ENCODE results near the gene SUMO4. TPM values are rescaled to one million over a fixed set of nuclear protein-coding genes. Genes with fewer than 3 reads are reported as not detected.

Gene SUMO4
- total and polyA plus RNA-seq, 2 of the 8 experiments (the other 6 are each of a cell fraction or from before 2014, with no cell fraction given): 0.09 to 1.3 TPM

DNA sequence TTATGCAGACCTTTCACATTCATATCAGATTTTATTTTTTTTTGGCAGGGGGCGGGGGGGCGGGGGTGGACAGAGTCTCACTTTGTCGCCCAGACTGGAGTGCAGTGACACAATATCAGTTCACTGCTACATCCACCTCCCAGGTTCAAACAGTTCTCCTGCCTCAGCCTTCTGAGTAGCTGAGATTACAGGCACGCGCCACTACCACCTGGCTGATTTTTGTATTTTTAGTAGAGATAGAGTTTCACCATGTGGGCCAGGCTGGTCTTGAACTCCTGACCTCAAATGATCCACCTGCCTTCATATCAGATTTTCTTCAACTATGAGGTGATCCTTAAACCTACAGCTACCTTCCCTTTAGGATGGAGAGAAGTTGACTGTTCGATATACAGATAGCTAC lies 8.0 kb upstream of the SUMO4 start (continued):
- no peak for TF ChIP-seq CHD7 (IDR thresholded peaks at IDR 0.05; ENCODE audit: insufficient replicate concordance, low read length)
- no peak for TF ChIP-seq POLR2A (IDR thresholded peaks at IDR 0.05; ENCODE audit: control extremely low read depth in 1 of 2, low read depth in 2 of 2, low read length in 2 of 2)
- TF ChIP-seq E2F6 (IDR thresholded peaks at IDR 0.05): no peak
- TF ChIP-seq KDM4A (IDR thresholded peaks at IDR 0.05; ENCODE audit: low read depth, low read length, severe bottlenecking): no peak
- TF ChIP-seq SP1 (IDR thresholded peaks at IDR 0.05; ENCODE audit: low read depth, low read length): no peak
- no peak for TF ChIP-seq RAD21 (IDR thresholded peaks at IDR 0.05 in 1 of 2, conservative IDR thresholded peaks at IDR 0.05 in 1 of 2; ENCODE audit: low read depth in 2 of 2, low read length in 2 of 2)

Data from H1 (cell line).